Stomach smooth muscle (tissue), 2 donors: ENCODE measurements around the gene NKX2-1.
A peak's percentile ranks its signal among the peaks of the same experiment; 100 is the strongest.

Source experiments
- H3K27ac ChIP-seq: one replicate; pipeline ENCODE4 v1.7.0; 2013; ENCODE audit warnings: mild to moderate bottlenecking, low read length, inconsistent platforms
- H3K27me3 ChIP-seq, 2 donors: one replicate each; pipeline ENCODE4 v1.7.0; 2013; ENCODE audit warnings: low read length in 2 of 2; ENCODE audit not compliant: insufficient read depth in 2 of 2, control insufficient read depth in 1 of 2
- H3K36me3 ChIP-seq, 2 donors: one replicate each; pipeline ENCODE4 v1.7.0; 2013; ENCODE audit warnings: low read length in 2 of 2; ENCODE audit not compliant: control insufficient read depth in 2 of 2, insufficient read depth in 2 of 2
- H3K4me1 ChIP-seq: one replicate; pipeline ENCODE4 v1.7.0; 2013; ENCODE audit warnings: low read length; ENCODE audit not compliant: control insufficient read depth, insufficient read depth
- H3K4me3 ChIP-seq, 2 donors: one replicate each; pipeline ENCODE4 v1.7.0; 2013; ENCODE audit warnings: low read length in 2 of 2
- H3K9ac ChIP-seq, 2 donors: one replicate each; pipeline ENCODE4 v1.7.0; 2013; ENCODE audit warnings: low read length in 2 of 2, mild to moderate bottlenecking in 1 of 2
- H3K9me3 ChIP-seq, 2 donors: one replicate each; pipeline ENCODE4 v1.7.0; 2013; ENCODE audit warnings: low read length in 2 of 2; ENCODE audit not compliant: control insufficient read depth in 2 of 2
- donor health status: healthy.
- donor health status: Pancreatic carcinoma.

Gene NKX2-1

DNA sequence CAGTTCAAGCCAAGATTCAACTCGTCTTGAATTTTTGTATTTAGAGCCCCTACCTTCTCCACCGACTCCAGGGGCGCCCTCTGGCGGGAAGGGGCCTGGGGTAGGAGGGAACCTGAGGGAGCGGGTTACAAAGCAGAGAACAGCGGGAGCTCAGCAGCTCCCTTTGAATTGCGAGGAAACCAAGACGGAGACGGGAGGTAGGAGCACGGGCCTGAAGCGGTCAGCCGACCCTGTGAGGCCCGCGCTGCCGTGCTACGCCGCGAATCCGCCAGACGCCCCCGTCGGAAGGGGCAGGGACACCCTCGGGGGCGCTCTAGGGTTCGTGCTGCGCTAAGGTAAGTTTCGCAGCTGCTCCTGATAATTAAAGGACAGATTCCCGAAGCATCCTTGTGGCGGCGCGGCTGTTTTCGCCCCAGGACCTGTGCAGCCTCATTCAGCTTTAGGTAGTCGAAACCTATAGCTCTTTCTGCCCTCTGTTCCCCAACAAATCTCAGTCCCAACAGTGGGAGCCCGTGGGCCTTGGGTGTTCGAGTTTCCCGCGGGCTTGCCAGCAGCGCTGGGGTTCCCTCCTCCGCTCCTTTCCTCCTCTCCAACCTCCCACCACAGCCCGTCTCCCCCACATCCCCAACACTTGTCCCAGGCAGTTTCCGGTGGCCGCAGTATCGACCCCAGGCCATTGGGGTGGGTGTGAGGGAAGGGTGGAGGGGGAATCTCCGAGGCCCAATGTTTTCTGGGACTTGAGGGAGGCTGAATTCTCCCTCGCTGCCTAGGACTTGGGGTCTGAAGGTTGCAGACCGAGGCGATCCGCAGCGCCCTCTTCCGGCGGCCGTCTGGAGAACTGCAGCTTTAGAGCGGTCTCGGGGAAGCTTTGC is 5.1 kb upstream of the NKX2-1 start:
- peaks cover 68 to 72% of the 10 kb centered on the region in 2 donors for H3K27me3 ChIP-seq
- no peak overlapping the region for H3K4me3 ChIP-seq
- H3K9me3 ChIP-seq, result no peaks in the 10 kb centered on the region
- peaks cover 27% of the 10 kb centered on the region for H3K4me1 ChIP-seq
- H3K9ac ChIP-seq, result no peak overlapping the region
- H3K36me3 ChIP-seq, result no peaks in the 10 kb centered on the region
- H3K27ac ChIP-seq, result no peak overlapping the region

DNA sequence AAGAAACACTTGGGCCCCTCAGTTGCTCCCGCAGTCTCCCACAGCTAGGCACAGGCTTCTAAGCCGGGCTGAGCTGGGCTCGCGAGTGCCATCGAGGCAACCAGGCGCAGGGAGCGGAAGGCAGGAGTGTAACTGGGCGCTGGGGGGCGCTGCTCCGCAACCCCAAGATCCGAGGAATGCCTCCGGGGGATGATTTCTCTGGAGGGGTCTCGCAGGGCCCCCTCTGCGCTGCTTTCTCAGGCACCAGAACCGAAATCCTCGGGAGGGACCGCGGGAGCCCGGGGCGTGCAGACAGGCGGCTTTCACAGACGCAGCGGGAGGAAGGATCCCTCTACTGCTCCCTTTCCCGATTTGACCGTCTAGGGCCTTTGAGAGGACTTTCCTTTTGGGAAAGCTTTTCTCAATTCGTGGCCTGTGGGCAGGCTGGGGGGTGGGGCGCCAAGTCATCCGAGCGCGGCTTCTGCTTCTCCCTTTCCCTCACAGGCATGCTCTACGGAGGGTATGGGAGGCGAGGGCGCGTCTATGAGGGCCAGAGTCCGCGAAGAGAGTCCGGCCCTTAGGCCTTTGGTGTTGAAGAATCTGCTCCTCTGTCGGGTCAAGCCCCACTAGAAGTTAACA is 4.3 kb upstream of the NKX2-1 start:
- Histone ChIP-seq H3K4me3 (no peak overlapping the region), H3K4me1 (peaks cover 31% of the 10 kb centered on the region), H3K36me3 (no peaks in the 10 kb centered on the region), H3K27me3 (peaks cover 76 to 77% of the 10 kb centered on the region in 2 donors), H3K9me3 (no peaks in the 10 kb centered on the region), H3K27ac (no peak overlapping the region), H3K9ac (no peak overlapping the region)

DNA sequence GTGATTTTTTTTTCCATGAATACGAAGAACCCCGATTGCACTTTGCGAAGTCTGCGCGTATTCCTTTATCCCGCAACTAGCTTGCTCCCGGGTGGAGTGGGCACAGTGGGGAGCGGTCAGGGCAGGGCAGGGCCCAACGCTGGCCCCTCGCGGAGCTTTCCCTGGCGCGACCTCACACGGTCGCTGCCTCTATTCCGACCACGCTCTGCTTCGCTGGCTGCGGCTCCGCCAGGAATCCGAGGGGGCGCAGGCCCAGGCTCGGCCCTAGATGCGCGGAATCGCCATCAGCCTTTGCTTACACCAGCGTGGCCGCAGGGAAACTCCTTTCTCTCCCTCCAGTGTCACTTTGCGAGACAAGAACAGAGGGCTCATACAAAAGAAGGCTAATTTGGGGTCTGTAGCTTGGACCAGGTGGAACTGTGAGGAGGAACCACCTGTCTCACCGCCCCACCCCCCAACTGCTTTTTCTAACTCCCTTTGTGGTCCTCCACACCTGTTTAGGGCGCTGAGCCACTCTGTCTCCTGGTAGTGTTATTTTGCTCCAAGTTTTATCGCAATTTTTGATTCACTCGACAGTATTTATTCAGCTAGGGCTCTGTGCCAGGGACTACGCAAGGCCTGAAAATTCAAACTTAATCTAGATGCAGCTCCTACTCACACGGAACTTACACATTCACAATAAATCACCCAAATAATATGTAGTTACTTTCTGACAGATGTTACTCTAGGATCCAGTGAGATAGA is 3.1 kb upstream of the NKX2-1 start:
- Histone ChIP-seq H3K4me3 (no peak overlapping the region), H3K9me3 (no peaks in the 10 kb centered on the region), H3K36me3 (no peaks in the 10 kb centered on the region), H3K4me1 (peaks cover 40% of the 10 kb centered on the region), H3K27me3 (peaks cover 79 to 87% of the 10 kb centered on the region in 2 donors), H3K27ac (no peak overlapping the region), H3K9ac (no peak overlapping the region)

DNA sequence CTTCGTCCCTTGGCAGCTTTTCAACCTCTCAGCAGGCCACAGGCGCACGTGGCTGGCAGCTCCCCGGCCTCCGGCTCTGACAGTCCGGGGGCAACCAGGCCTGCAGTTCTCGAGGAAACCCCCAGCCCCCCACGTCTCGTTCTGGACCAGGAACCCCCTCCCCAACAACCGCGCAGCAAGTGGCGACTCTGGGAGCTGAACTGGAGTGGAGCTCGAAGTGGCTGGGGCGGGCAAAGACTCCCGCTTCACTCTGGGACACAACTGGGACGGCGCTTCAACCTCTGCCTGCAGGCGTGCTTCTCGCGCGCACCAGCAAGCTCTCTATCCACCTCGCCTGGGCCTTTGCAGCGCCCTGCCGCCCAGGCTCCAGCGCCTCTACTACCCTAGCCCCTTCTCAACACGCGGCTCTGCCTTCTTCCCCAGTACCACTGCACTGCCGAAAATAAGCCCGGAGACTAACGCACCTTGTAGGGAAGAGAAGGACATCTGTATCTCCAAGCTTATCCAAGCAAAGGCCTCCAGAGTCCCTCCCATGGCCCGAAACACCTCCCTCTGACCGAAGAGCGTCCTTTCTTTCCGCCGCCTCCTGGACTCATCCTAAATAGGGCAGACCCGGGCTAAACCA is 2.4 kb upstream of the NKX2-1 start:
- peaks cover 76 to 87% of the 10 kb centered on the region in 2 donors for H3K27me3 ChIP-seq
- H3K4me3 ChIP-seq, result no peak overlapping the region
- H3K9me3 ChIP-seq, result no peaks in the 10 kb centered on the region
- H3K36me3 ChIP-seq, result no peaks in the 10 kb centered on the region
- peaks cover 43% of the 10 kb centered on the region for H3K4me1 ChIP-seq
- H3K27ac ChIP-seq, result no peak overlapping the region
- no peak overlapping the region for H3K9ac ChIP-seq

DNA sequence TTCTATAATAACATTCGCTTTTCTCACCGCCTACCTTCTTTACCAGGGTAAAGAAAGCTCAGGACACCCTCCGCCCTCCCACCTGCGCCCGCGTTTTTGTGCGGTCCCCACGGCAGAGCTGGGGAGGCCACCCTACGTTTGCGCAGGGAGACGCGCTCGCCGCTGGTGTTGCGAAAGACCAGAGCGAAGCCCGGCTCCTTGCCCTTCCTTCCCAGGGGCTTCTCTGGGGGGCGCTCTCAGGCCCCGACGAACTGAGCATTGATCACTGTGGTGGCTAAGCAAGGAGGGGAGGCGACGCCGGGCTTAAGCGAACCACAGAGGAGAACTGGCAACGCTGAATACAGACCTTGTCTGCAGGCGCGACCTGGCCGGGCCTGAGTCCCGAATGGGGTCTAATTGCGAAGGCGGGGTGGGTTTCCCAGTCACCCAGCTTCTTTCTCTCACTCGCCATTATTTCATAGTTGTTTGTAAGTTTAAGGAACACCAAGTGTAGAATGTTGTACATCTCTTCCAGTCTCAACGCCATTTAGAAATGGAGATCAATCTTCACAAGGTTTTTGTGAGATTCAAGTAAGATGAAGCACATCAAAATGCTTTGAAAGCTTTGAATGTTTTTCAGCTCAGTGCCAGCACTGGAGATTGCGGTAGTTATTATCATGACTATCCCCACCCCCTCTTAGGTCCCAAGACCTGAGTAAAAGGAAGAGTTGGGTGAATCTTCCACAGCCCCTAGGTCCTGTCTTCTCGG is 1.7 kb upstream of the NKX2-1 start:
- H3K36me3 ChIP-seq, result no peaks in the 10 kb centered on the region
- H3K27me3 ChIP-seq, result peaks cover 72 to 90% of the 10 kb centered on the region in 2 donors
- H3K4me3 ChIP-seq, result peak overlapping the region in 1 of 2 donors; percentile 60
- peaks cover 43% of the 10 kb centered on the region for H3K4me1 ChIP-seq
- no peak overlapping the region for H3K27ac ChIP-seq
- H3K9me3 ChIP-seq, result no peaks in the 10 kb centered on the region
- no peak overlapping the region for H3K9ac ChIP-seq

DNA sequence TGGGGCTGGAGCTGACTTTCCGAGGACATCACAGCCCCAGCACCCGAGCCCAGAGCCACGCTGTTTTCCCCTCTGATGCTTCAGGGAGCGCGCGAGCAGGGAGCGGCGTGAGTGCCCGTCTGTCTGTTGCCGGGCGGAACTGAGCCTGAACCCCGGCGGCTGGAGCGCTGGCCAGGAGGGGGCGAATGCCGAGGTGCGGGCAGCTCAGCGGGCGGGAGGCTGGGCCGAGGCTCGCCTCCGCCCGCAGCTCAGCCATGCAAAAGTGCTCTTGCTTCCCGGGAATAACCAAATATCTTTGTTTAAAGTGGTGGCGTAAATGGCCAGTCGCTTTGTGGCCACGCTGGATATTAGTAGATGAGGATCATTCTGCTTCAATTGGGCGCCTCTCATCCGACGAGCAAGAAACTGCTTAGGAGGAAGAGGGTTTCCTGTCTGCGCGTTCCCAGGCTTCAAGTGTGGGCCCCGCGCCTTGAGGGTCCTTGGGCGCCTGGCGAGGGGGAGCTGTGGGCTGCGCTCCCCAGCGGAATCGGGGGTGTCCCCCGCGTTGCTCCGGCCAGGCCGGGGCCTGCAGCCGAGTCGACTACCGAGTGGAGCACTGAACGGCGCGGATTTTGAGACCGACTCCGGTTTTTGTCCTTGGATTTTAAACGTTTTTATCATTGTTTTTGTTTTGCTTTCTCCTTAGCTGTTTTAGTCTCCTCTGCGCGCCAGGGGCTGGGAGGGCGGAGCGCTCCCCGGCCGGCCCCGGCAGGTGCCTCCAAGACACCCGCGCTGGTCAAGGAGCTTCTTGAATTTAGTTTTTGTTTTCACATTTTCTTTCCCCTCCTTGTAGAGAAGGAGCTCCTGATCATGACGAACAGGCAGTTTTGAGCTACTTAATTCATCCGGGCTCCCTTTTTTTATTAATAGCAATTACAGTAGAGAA is 831 bp upstream of the NKX2-1 start:
- H3K4me3 ChIP-seq, result peak overlapping the region; percentile 51 to 60
- H3K36me3 ChIP-seq, result no peaks in the 10 kb centered on the region
- no peak overlapping the region for H3K27ac ChIP-seq
- no peaks in the 10 kb centered on the region for H3K9me3 ChIP-seq
- peaks cover 65 to 89% of the 10 kb centered on the region in 2 donors for H3K27me3 ChIP-seq
- peaks cover 43% of the 10 kb centered on the region for H3K4me1 ChIP-seq
- no peak overlapping the region for H3K9ac ChIP-seq

DNA sequence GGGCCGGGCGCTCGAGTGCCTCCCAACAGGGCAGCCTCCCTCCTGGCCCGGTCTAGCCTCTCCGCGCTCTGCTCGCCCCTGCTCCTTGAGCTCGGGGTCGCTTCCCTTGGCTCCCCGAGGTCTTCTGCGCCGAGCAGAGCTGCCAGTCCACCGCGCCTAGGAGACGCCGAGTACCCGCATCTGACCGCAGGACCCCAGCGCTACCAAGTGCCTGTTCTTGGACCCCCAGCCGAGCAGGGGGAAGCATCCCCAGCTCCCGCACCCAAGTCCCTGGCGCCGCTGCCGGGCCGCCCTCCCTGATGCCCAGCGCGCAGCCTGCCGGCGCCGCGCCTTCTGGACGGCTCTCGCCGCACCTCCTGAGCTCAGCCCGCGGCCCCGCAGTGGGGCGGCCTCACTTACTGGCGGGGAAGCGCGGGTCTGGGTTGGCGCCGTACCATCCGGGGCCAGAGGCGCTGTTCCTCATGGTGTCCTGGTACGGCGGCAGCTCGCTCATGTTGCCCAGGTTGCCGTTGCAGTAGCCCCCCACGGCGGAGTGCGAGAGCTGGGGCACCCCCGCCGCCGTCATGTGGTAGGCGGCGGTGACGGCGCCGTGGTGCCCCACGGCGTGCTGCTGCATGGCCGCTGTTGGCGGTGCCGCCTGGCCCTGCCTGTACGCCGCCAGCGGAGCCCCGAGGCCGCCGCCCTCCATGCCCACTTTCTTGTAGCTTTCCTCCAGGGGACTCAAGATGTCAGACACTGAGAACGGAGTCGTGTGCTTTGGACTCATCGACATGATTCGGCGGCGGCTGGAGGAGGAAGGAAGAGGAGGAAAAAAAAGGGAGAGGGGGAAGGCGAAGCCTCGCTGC is 1.2 kb downstream of the NKX2-1 start:
- Histone ChIP-seq H3K36me3 (no peaks in the 10 kb centered on the region), H3K4me1 (peaks cover 37% of the 10 kb centered on the region), H3K9me3 (no peaks in the 10 kb centered on the region), H3K4me3 (peak overlapping the region; percentile 43 to 64), H3K27ac (no peak overlapping the region), H3K9ac (no peak overlapping the region), H3K27me3 (peaks cover 64 to 87% of the 10 kb centered on the region in 2 donors)

DNA sequence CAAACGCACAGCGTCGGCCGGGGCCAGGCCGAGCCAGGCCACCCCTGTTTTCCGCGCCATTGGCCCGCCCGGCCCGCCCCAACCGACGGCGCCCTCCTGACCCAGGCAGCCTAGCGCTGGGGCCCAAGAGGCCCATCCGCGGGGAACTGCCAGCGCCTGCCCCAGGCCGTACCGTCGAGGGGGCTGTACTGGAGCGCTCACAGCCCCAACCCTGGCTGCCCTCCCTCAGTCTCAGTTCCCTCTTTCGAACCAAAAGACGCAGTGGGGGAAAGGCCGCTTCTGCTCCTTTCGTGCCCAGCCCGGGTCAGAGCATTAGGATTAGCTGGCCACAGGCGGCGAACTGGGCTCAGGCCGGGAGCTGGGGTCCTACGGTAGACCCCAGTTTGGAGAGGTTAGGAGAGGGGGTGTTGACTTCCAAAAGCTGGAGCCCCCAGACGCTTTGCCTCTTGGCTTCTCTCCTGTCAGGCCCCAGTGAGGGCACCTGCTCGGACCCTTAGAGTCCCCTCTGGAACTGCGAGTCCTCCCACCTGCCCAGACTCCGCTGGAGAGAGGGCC is 1.9 kb downstream of the NKX2-1 start:
- Histone ChIP-seq H3K4me3 (no peak overlapping the region), H3K36me3 (no peaks in the 10 kb centered on the region), H3K9ac (no peak overlapping the region), H3K27me3 (peaks cover 64 to 87% of the 10 kb centered on the region in 2 donors), H3K4me1 (peaks cover 37% of the 10 kb centered on the region), H3K27ac (no peak overlapping the region), H3K9me3 (no peaks in the 10 kb centered on the region)
